GM21367 (cell line): ENCODE results near the gene MSL2.
"Not testable (repeated sequence)": the region's sequence is repeated elsewhere in the genome, so short reads cannot be mapped to it uniquely, and the experiment has no call there.

Source experiments
- ATAC-seq: cut with Tn5 transposase; IDR thresholded peaks from one replicate; pipeline ENCODE4 v1.9.1; 2021; ENCODE audit not compliant: unreplicated experiment

MSL2 gene

DNA sequence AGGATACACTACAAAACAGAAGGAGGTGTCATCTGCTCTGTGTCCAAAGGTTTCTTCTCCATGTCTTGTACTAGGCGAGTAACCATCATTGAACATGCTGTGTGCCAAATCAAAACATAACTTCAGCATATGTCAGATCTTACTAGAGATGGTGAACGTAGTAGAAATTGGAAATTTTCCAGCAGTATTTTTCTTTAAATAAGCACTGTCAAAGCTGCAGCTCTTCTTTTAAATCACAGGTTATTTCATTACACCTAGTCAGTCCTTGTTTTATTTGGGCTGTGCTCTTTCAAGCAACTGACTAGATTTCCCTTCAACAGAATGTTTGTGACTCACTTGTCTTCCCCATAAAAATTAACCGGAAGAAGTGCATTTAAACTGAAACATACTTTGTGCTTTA lies 46.5 kb downstream of the MSL2 start:
- ATAC-seq = no peak

GRCh38 chr3:136146981-136147729 lies 49.0 kb downstream of the MSL2 start:
- no peak for ATAC-seq

DNA sequence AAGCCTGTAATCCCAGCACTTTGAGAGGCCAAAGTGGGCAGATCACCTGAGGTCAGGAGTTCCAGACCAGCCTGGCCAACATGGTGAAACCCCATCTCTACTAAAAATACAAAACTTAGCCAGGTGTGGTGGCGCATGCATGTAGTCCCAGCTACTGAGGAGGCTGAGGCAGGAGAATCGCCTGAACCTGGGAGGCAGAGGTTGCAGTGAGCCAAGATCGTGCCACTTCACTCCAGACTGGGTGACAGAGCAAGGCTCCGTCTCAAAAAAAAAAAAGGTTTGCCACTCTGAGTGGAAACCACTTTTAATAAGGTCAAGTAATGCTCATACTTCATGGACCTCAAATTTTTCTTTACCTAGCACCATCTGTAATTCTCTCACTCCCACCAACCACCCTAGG lies 51.7 kb downstream of the MSL2 start:
- ATAC-seq = not testable (repeated sequence)

DNA sequence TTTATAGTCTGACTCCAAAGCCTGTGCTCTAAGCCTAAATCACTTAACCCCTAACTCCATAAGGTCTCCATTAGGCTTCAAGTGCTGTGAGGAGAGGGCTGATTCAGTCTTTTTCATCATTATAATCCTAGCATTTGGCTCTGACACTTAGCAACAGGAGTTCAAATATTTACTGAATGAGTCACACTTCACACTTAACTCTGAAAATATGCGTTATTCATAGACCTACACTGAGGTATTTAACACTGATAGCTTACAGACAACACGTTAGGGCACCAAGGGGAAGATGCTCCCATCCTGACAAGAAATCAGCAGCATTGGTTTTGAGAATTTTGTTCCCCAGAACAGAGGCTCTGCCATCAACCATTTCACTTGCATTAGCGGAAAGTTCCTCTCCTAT lies 53.5 kb downstream of the MSL2 start:
- no peak for ATAC-seq

DNA sequence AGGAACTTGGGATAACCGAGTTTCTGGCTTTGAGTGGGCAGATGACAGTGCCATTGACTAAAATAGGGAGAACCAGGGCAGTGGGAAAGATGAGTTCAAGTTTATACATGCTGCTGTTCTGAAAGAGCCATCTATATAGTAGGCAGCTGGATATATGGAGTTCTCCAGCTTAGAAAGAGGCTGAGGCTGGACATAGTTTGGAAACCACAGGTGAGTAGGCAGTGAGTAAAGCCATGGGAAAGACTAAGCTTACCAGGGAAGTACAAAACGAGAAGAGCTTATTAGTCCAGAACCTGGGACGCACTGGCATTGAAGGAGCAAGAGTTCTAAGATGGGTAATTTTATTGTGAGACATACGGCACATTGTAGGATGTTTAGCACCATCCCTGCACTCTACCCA lies 54.2 kb downstream of the MSL2 start:
- ATAC-seq = no peak

GRCh38 chr3:136141291-136141785 lies 54.8 kb downstream of the MSL2 start:
- ATAC-seq = no peak

- ATAC-seq = no peak
Measured at GRCh38 chr3:136136454-136136853, 59.7 kb downstream of the MSL2 start.

DNA sequence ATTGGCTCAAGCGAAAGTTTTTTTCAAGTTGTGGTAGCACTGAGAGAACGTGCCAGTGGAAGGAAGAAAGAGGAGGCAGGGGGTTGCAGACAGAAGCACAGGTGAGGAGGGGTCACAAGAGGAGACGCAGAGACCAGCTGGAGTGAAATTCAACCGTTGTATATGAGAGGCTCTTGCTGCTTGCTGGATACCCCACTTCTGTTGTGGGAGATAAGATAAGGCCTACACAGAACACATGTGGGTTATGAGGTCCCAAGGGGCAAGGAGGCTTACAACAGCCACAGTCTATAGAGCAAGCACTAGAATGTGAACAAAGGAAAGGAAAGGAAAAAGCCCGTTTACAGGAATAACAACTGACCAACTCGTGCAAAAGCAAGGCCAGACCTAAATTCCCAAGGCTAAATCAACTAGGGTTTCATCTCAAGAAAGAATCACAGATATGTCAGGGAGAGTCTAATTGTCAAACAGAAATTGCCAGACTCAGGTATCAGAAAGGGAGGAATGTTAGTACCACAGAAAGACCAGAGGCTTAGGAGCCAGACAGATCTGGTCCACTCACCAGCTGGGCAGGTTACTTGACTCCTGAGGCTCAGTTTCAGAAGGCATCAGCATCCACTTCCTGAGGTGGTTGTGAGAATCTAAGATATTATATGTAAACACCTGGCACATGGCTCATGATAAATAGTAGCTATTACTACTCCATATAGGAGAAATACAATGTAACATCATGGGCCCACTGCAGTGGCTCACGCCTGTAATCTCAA lies 60.9 kb downstream of the MSL2 start:
- no peak for ATAC-seq

- no peak for ATAC-seq
Measured at GRCh38 chr3:136134091-136134490, 62.0 kb downstream of the MSL2 start.

- ATAC-seq = not testable (repeated sequence)
Measured at GRCh38 chr3:136131647-136132046, 64.5 kb downstream of the MSL2 start.

GRCh38 chr3:136122006-136122405 lies 74.1 kb downstream of the MSL2 start:
- peak; percentile 46 for ATAC-seq

- peak; percentile 61 for ATAC-seq
Measured at GRCh38 chr3:136120373-136121348, 75.5 kb downstream of the MSL2 start.

DNA sequence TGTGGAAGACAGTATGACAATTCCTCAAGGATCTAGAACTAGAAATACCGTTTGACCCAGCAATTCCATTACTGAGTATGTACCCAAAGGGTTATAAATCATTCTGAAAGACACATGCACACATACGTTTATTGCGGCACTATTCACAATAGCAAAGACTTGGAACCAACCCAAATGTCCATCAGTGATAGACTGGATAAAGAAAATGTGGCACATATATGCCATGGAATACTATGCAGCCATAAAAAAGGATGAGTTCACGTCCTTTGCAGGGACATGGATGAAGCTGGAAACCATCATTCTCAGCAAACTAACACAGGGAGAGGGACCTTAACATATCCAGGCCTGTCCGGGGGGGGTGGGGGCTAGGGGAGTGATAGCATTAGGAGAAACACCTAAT lies 76.4 kb downstream of the MSL2 start:
- not testable (repeated sequence) for ATAC-seq

DNA sequence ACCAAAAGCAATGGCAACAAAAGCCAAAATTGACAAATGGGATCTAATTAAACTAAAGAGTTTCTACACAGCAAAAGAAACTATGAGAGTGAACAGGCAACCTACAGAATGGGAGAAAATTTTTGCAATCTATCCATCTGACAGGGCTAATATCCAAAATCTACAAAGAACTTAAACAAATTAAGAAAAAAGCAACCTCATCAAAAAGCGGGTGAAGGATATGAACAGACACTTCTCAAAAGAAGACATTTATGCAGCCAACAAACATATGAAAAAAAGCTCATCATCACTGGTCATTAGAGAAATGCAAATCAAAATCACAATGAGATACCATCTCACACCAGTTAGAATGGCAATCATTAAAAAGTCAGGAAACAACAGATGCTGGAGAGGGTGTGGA lies 76.8 kb downstream of the MSL2 start:
- not testable (repeated sequence) for ATAC-seq

- ATAC-seq = no peak
Measured at GRCh38 chr3:136114421-136114820, 81.7 kb downstream of the MSL2 start.

GRCh38 chr3:136110481-136110880 lies 85.7 kb downstream of the MSL2 start:
- no peak for ATAC-seq

- ATAC-seq = peak; percentile 94
Measured at GRCh38 chr3:136109499-136109898, 86.6 kb downstream of the MSL2 start.

DNA sequence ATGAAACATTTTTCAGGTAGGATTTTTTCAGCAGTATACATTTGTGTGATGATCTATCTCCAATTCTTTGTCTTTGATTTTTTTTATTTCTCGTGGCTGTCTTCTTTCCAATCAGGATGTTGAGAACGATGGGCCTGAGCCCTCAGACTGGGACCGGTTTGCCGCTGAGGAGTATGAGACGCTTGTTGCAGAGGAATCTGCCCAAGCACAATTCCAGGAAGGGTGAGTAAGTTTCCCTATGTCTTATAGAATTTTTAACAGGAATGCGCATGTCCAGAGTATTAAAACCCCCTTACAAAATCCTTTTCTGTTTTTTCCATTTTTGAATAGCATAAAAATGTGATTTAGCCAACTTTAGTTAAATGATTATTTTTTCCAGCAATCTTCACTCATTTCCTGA lies 90.0 kb downstream of the MSL2 start:
- ATAC-seq = no peak

- ATAC-seq = no peak
Measured at GRCh38 chr3:136105044-136105443, 91.1 kb downstream of the MSL2 start.
